ENCODE data around the gene PICALM.

GRCh38 chr11:85951049-85951405, 117.9 kb downstream of the PICALM start:
- TF ChIP-seq TARDBP (IDR thresholded peaks at IDR 0.05; ENCODE audit: borderline replicate concordance) = no peak
- TF ChIP-seq, protein P1, sequence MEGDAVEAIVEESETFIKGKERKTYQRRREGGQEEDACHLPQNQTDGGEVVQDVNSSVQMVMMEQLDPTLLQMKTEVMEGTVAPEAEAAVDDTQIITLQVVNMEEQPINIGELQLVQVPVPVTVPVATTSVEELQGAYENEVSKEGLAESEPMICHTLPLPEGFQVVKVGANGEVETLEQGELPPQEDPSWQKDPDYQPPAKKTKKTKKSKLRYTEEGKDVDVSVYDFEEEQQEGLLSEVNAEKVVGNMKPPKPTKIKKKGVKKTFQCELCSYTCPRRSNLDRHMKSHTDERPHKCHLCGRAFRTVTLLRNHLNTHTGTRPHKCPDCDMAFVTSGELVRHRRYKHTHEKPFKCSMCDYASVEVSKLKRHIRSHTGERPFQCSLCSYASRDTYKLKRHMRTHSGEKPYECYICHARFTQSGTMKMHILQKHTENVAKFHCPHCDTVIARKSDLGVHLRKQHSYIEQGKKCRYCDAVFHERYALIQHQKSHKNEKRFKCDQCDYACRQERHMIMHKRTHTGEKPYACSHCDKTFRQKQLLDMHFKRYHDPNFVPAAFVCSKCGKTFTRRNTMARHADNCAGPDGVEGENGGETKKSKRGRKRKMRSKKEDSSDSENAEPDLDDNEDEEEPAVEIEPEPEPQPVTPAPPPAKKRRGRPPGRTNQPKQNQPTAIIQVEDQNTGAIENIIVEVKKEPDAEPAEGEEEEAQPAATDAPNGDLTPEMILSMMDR (IDR thresholded peaks at IDR 0.05 in 2 of 3, conservative IDR thresholded peaks at IDR 0.05 in 1 of 3; ENCODE audit: control insufficient read depth in 2 of 3, extremely low read depth in 1 of 3, insufficient read depth in 1 of 3, low read depth in 3 of 3, low read length in 3 of 3) = no peak

Data from GM12878 (cell line).